ENCODE data around the gene THSD4. TPM values are rescaled to one million over a fixed set of nuclear protein-coding genes. Genes with fewer than 3 reads are reported as not detected.

The THSD4 gene
- total RNA-seq, 1 experiment from 2014 or later, result 65.4 TPM

DNA sequence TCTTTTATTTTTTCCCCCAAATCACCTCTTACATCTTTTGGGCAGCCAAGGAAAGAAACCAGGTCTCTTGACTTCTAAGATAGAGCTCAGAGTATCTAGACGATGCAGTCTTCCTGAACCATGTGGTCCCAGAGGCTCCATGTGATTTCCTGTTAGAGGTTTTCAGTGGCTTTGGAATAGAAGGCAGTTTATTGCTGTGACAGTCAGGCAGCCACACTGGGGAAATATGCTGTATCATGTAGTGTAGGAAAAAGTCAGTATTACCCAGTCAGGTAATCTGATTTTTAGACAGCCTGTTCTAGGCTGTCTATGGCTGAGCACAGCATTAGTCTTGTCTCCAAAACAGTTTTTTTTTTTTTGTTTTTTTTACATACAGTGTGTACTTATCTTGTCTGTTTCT, 294.3 kb downstream of the THSD4 start:
- in situ Hi-C loops (cut with HindIII; ENCODE audit: low pct_unique_long_range_greater_than_20kb, low sequenced_read_pairs), result no loop called here
- Histone ChIP-seq H3K27me3 (ENCODE audit: control insufficient read depth, insufficient read depth, low read length) (no peaks in the 10 kb centered on the region), H3K4me3 (ENCODE audit: low read depth in 2 of 2, low read length in 2 of 2) (no peak overlapping the region), H3K4me1 (ENCODE audit: control insufficient read depth, insufficient read depth, low read length) (no peaks in the 10 kb centered on the region), H3K9me3 (ENCODE audit: control insufficient read depth, insufficient read depth, low read depth, low read length) (no peaks in the 10 kb centered on the region), H3K36me3 (ENCODE audit: control insufficient read depth, insufficient read depth, low read length) (no peaks in the 10 kb centered on the region), H3K27ac (ENCODE audit: low read length) (no peak overlapping the region)
- DNase-seq (ENCODE audit: low read depth, low spot score) (no peak), ATAC-seq (no peak)
- intact Hi-C loops (cut with micrococcal nuclease; ENCODE audit: unreplicated experiment), result no loop called here
- TF ChIP-seq TCF7L2 (IDR thresholded peaks at IDR 0.05; ENCODE audit: low read depth, low read length) (no peak), POLR2AphosphoS5 (IDR thresholded peaks at IDR 0.05; ENCODE audit: low read depth, low read length) (no peak), SIN3A (IDR thresholded peaks at IDR 0.05; ENCODE audit: borderline replicate concordance, insufficient read depth, low read depth, low read length) (no peak)
- TF ChIP-seq, protein P1, sequence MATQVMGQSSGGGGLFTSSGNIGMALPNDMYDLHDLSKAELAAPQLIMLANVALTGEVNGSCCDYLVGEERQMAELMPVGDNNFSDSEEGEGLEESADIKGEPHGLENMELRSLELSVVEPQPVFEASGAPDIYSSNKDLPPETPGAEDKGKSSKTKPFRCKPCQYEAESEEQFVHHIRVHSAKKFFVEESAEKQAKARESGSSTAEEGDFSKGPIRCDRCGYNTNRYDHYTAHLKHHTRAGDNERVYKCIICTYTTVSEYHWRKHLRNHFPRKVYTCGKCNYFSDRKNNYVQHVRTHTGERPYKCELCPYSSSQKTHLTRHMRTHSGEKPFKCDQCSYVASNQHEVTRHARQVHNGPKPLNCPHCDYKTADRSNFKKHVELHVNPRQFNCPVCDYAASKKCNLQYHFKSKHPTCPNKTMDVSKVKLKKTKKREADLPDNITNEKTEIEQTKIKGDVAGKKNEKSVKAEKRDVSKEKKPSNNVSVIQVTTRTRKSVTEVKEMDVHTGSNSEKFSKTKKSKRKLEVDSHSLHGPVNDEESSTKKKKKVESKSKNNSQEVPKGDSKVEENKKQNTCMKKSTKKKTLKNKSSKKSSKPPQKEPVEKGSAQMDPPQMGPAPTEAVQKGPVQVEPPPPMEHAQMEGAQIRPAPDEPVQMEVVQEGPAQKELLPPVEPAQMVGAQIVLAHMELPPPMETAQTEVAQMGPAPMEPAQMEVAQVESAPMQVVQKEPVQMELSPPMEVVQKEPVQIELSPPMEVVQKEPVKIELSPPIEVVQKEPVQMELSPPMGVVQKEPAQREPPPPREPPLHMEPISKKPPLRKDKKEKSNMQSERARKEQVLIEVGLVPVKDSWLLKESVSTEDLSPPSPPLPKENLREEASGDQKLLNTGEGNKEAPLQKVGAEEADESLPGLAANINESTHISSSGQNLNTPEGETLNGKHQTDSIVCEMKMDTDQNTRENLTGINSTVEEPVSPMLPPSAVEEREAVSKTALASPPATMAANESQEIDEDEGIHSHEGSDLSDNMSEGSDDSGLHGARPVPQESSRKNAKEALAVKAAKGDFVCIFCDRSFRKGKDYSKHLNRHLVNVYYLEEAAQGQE (IDR thresholded peaks at IDR 0.05; ENCODE audit: insufficient read depth in 1 of 2, low read depth in 2 of 2, low read length in 1 of 2), result no peak
- TF ChIP-seq, protein P2, sequence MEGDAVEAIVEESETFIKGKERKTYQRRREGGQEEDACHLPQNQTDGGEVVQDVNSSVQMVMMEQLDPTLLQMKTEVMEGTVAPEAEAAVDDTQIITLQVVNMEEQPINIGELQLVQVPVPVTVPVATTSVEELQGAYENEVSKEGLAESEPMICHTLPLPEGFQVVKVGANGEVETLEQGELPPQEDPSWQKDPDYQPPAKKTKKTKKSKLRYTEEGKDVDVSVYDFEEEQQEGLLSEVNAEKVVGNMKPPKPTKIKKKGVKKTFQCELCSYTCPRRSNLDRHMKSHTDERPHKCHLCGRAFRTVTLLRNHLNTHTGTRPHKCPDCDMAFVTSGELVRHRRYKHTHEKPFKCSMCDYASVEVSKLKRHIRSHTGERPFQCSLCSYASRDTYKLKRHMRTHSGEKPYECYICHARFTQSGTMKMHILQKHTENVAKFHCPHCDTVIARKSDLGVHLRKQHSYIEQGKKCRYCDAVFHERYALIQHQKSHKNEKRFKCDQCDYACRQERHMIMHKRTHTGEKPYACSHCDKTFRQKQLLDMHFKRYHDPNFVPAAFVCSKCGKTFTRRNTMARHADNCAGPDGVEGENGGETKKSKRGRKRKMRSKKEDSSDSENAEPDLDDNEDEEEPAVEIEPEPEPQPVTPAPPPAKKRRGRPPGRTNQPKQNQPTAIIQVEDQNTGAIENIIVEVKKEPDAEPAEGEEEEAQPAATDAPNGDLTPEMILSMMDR (IDR thresholded peaks at IDR 0.05), result no peak
- ChIA-PET CTCF (no interaction called here), POLR2A (no interaction called here)
- BruUV-seq (replicated peaks), result no TSS peak

DNA sequence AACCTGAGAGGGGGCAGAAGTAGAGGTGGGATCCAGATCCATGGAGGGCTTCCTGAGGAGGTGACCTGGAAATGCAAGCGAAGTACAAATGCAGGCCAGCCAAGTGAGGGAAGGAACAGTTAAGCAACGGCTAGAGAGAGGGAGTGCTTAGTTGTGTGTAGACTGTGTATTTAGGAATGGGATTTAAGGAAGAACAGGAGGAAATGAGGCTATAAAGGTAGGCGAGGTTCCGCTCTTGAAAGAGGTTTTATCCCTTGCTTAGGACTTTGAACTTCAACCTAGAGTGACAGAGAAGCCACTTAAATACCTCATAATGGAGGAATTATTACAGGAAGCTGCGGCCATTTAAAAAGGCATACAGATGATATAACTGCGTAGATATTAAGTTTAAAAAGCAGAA, 295.1 kb downstream of the THSD4 start:
- H3K9me3 ChIP-seq (ENCODE audit: control insufficient read depth, insufficient read depth, low read depth, low read length), result no peaks in the 10 kb centered on the region
- no peaks in the 10 kb centered on the region for H3K36me3 ChIP-seq (ENCODE audit: control insufficient read depth, insufficient read depth, low read length)
- ATAC-seq (no peak), DNase-seq (ENCODE audit: low read depth, low spot score) (no peak)
- CTCF ChIA-PET, result no interaction called here
- BruUV-seq (replicated peaks), result no TSS peak
- H3K4me1 ChIP-seq (ENCODE audit: control insufficient read depth, insufficient read depth, low read length), result peaks cover 3% of the 10 kb centered on the region; the same call in 1 of the 2 replicates
- no peak for TF ChIP-seq TCF7L2 (IDR thresholded peaks at IDR 0.05; ENCODE audit: low read depth, low read length)
- TF ChIP-seq SIN3A (IDR thresholded peaks at IDR 0.05; ENCODE audit: borderline replicate concordance, insufficient read depth, low read depth, low read length), result no peak
- TF ChIP-seq POLR2AphosphoS5 (IDR thresholded peaks at IDR 0.05; ENCODE audit: low read depth, low read length), result no peak
- TF ChIP-seq, protein P1 (IDR thresholded peaks at IDR 0.05; ENCODE audit: insufficient read depth in 1 of 2, low read depth in 2 of 2, low read length in 1 of 2), result no peak
- TF ChIP-seq, protein P2 (IDR thresholded peaks at IDR 0.05), result no peak
- no peak overlapping the region for H3K4me3 ChIP-seq (ENCODE audit: low read depth in 2 of 2, low read length in 2 of 2)
- intact Hi-C loops (cut with micrococcal nuclease; ENCODE audit: unreplicated experiment), result no loop called here
- in situ Hi-C loops (cut with HindIII; ENCODE audit: low pct_unique_long_range_greater_than_20kb, low sequenced_read_pairs), result no loop called here
- no peak overlapping the region for H3K27ac ChIP-seq (ENCODE audit: low read length)
- no peaks in the 10 kb centered on the region for H3K27me3 ChIP-seq (ENCODE audit: control insufficient read depth, insufficient read depth, low read length)
- POLR2A ChIA-PET, result no interaction called here
